ENCODE measurements around the gene PCDHGA1.

PCDHGA1 gene

DNA sequence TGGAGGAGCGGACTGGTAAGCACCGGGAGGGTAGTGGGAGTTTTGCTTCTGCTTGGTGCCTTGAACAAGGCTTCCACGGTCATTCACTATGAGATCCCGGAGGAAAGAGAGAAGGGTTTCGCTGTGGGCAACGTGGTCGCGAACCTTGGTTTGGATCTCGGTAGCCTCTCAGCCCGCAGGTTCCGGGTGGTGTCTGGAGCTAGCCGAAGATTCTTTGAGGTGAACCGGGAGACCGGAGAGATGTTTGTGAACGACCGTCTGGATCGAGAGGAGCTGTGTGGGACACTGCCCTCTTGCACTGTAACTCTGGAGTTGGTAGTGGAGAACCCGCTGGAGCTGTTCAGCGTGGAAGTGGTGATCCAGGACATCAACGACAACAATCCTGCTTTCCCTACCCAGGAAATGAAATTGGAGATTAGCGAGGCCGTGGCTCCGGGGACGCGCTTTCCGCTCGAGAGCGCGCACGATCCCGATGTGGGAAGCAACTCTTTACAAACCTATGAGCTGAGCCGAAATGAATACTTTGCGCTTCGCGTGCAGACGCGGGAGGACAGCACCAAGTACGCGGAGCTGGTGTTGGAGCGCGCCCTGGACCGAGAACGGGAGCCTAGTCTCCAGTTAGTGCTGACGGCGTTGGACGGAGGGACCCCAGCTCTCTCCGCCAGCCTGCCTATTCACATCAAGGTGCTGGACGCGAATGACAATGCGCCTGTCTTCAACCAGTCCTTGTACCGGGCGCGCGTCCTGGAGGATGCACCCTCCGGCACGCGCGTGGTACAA is 146.0 kb downstream of the PCDHGA1 start:
- DNase-seq, result no peak

DNA sequence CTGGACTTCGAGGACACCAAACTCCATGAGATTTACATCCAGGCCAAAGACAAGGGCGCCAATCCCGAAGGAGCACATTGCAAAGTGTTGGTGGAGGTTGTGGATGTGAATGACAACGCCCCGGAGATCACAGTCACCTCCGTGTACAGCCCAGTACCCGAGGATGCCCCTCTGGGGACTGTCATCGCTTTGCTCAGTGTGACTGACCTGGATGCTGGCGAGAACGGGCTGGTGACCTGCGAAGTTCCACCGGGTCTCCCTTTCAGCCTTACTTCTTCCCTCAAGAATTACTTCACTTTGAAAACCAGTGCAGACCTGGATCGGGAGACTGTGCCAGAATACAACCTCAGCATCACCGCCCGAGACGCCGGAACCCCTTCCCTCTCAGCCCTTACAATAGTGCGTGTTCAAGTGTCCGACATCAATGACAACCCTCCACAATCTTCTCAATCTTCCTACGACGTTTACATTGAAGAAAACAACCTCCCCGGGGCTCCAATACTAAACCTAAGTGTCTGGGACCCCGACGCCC is 146.8 kb downstream of the PCDHGA1 start:
- DNase-seq, result no peak

DNA sequence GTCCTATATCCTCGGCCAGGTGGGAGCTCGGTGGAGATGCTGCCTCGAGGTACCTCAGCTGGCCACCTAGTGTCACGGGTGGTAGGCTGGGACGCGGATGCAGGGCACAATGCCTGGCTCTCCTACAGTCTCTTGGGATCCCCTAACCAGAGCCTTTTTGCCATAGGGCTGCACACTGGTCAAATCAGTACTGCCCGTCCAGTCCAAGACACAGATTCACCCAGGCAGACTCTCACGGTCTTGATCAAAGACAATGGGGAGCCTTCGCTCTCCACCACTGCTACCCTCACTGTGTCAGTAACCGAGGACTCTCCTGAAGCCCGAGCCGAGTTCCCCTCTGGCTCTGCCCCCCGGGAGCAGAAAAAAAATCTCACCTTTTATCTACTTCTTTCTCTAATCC is 147.5 kb downstream of the PCDHGA1 start:
- DNase-seq, result no peak

DNA sequence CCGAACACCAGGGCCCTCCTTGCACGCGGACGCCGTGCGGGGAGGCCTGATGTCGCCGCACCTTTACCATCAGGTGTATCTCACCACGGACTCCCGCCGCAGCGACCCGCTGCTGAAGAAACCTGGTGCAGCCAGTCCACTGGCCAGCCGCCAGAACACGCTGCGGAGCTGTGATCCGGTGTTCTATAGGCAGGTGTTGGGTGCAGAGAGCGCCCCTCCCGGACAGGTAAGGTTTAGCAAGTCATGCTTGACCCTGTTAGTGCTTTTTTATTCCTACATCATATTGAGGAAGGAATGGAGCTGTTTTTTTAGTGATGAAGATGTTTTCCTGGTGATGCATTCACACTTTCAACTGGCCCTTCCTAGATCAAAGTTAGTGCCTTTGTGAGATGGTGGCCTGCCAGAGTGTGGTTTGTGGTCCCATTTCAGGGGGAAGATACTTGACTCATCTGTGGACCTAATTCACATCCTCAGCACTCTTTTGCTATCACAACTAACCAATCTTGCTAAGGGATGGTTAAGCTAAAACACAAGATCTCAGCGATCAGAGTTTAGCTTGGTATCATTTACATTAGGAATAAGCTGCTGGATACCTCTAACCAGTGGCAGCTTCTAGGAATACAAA is 148.1 kb downstream of the PCDHGA1 start:
- no peak for DNase-seq

DNA sequence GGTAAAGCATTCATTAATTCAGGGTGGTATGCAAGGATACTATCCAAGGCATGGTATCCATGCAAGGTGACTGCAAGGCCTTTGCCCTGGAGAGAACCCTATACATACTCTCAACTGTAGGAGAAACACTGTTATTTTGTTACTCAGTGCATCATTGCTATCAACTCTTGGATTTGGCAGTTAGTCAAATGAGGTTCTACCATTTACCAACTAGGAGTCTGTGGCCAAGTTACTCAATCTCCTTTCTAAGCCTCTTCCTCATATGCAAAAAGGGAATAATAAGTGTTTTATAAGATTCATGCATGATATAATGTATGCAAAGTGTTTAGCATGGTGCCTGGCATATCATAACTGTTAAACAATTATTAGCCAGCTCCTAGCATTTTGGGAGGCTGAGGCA is 149.5 kb downstream of the PCDHGA1 start:
- peak; percentile 2 for DNase-seq

DNA sequence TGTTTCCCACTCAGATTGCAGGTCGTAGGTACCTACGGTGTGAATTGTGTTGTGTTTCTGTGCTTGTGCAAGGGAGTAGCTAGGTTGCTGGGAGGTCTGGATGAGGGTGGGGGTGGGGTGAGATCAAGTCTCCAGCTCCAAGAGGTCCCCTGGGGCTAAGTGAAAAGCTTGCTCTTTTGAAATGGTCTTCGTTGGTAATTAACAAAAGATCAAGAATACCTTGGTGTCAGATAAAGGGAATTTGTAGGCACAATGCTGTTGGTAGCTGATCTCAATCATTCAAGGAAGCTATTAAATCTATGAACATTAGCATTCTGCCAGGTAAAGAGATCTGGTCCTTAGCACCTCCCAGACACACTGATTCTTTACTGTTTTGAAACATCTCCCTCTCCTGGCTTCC is 153.6 kb downstream of the PCDHGA1 start:
- no peak for DNase-seq

DNA sequence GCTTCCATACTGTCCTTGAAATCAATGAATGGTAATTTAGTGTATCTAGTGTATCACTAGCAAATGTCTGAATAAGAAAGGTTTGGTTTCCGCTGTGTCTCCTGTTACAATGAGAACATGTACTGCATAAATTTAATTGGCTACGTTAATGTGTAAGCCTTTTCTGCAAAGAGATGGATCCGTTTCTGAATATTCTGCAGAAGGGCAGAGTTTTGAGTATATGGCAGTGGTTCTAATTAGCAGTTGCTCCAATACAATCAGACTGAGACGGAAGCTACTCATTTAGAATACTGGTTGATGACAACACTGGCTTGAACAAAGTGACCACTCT is 154.0 kb downstream of the PCDHGA1 start:
- DNase-seq, result no peak

DNA sequence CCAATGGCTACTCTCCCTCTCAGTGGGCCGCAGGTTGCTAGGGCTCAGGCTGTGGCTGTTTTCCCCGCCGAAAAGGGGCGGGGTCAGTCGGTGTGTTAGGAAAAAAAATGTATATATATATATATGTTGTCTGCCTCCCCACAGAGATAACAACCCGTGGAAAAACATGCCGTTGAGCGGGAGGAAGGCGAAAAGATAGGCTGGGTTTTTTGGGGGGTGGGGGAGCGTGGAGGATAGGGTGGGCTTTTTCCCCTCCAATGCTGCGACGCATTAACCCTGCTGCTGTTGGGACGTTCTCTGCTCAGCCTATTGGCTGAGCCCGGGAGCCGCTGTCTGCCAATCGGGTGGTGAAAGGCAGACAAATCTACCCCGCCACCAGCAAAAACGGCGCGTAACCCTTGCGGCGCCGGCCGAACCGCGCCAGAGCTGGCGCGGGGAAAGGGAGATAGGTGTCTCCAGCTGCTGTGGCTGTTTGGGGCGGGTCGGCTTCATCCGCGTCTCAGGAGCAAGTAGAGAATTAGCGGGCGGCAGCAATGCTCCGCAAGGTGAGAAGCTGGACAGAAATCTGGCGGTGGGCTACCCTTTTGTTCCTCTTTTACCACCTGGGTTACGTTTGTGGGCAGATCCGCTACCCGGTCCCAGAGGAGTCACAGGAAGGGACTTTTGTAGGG is 154.5 kb downstream of the PCDHGA1 start, which contains the start of gene PCDHGC4:
TSS of gene PCDHGC4 (plus strand) at position 390 of the 671 bp plus-strand sequence. CDS start at position 534, 144 bp downstream.
- DNase-seq, result no peak

DNA sequence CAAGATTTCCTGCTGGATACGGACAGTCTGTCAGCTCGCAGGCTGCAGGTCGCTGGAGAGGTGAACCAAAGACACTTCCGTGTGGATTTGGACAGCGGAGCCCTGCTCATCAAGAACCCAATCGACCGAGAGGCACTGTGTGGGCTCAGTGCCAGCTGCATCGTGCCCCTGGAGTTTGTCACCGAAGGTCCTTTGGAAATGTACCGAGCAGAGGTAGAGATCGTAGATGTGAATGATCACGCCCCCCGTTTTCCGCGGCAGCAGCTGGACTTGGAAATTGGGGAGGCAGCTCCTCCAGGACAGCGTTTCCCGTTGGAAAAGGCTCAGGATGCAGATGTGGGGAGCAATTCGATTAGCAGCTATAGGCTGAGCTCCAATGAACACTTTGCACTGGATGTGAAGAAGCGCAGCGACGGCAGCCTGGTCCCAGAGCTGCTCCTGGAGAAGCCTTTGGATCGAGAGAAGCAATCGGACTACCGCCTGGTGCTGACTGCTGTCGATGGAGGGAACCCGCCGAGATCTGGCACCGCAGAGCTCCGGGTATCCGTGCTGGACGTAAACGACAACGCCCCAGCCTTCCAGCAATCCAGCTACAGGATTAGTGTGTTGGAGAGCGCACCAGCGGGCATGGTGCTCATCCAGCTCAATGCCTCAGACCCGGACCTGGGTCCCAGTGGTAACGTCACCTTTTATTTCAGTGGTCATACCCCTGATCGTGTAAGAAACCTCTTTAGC is 155.2 kb downstream of the PCDHGA1 start:
- no peak for DNase-seq

DNA sequence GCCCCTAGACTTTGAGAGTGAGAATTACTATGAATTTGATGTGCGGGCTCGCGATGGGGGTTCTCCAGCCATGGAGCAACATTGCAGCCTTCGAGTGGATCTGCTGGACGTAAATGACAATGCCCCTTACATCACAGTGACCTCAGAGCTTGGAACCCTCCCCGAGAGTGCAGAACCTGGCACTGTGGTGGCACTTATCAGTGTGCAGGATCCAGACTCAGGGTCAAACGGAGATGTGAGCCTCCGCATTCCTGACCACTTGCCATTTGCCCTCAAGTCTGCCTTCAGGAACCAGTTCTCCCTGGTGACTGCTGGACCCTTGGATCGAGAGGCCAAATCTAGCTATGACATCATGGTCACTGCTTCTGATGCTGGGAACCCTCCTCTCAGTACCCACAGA is 155.8 kb downstream of the PCDHGA1 start:
- DNase-seq, result no peak

DNA sequence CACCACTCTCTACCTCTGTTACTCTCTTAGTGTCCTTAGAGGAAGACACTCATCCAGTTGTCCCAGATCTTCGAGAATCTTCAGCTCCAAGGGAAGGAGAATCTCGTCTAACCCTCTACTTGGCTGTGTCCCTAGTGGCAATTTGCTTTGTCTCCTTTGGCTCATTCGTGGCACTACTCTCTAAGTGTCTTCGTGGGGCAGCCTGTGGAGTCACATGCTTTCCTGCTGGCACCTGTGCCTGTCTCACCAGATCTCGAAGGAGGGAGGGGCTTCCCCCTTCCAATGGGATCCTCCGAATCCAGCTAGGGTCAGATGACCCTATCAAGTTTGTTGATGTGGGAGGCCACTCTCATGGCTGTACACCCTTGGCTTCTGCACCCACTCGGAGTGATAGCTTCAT is 156.8 kb downstream of the PCDHGA1 start:
- no peak for DNase-seq

DNA sequence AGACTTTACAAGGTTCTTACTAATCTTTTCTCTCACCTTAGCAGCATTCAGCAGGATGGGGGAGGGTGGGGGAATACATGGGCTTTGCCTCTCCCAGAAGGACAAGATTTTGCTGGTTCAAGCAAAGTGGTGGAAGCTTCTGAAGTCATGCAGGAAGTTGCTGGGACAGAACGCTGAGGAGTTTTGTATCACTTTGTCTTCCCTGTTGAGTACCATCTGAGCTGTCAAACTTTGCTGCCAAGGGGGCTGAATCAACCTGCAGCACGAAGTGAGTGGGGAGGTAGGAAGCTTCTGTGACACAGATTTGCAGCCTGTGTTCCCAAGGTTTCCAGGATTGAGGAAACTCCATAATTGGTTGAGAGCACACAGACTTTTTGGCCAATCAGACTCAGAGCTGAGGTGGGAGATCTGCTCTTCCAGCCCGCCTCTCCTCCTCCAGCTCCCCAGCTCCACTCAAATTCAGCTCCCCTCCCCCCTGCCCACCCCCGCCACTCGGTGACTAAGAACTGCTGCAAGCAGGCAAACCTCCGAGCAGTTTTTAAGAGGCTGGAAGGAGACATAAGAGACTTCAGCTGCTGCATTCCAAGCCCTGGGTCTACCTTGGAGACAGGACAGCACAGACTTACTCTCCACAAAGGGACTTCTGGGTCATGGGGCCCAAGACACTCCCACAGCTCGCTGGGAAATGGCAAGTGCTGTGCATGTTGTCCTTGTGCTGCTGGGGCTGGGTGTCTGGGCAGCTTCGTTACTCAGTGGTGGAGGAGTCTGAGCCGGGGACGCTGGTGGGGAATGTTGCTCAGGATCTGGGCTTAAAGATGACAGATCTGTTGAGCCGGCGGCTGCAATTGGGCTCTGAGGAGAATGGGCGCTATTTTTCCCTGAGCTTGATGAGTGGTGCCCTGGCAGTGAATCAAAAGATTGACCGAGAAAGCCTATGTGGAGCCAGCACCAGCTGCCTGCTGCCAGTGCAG is 158.6 kb downstream of the PCDHGA1 start, which contains the start of gene PCDHGC5:
TSS of gene PCDHGC5 (plus strand) at position 491 of the 971 bp plus-strand sequence. CDS start at position 651, 160 bp downstream.
- DNase-seq, result no peak

DNA sequence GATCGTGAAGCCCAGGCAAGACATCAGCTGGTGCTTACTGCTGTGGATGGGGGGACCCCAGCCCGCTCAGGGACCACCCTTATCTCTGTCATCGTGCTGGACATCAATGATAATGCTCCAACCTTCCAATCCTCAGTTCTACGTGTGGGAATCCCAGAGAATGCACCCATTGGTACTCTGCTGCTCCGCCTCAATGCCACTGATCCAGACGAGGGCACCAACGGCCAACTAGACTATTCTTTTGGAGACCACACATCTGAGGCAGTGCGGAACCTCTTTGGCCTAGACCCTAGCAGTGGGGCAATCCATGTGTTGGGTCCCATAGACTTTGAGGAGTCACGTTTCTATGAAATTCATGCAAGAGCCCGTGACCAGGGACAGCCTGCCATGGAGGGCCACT is 159.5 kb downstream of the PCDHGA1 start:
- no peak for DNase-seq

DNA sequence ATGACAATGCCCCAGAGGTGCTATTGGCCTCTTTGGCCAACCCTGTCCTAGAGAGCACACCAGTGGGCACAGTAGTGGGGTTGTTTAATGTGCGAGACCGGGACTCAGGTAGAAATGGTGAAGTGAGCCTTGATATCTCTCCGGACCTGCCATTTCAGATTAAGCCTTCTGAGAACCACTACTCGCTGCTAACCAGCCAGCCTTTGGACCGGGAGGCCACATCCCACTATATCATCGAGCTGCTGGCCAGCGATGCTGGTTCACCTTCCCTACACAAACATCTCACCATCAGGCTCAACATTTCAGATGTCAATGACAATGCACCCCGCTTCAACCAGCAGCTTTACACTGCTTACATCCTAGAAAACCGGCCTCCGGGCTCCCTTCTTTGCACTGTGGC is 160.0 kb downstream of the PCDHGA1 start:
- DNase-seq, result no peak

DNA sequence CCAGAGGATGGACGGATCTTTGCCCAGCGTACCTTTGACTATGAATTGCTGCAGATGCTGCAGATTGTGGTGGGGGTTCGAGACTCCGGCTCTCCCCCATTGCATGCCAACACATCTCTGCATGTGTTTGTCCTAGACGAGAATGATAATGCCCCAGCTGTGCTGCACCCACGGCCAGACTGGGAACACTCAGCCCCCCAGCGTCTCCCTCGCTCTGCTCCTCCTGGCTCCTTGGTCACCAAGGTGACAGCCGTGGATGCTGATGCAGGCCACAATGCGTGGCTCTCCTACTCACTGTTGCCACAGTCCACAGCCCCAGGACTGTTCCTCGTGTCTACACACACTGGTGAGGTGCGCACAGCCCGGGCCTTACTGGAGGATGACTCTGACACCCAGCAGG is 160.5 kb downstream of the PCDHGA1 start:
- no peak for DNase-seq

DNA sequence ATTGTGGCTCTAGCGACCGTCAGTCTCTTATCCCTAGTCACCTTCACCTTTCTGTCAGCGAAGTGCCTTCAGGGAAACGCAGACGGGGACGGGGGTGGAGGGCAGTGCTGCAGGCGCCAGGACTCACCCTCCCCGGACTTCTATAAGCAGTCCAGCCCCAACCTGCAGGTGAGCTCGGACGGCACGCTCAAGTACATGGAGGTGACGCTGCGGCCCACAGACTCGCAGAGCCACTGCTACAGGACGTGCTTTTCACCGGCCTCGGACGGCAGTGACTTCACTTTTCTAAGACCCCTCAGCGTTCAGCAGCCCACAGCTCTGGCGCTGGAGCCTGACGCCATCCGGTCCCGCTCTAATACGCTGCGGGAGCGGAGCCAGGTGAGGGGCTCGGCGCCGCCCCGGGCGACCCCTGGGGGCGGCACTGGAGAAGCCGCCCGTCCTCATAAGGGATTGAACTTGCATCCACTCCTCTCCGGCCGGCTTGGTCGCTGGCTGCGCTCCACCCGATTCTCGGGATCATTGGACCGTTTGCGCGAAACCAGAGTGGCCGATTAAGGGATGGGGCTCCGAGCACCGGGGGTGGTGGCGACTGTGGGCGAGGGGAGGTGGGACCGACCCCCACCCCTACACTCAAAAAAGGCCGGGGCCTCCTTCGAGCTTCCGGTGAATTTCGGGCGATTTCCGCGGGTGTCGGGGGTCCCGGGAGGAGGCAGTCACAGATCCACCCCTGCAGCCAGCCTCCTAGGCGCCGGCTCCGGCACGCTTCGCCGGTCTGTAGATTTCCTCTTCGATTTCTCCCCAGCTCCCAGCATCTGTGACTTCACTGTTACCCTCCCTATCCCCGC is 161.2 kb downstream of the PCDHGA1 start:
- DNase-seq, result no peak

DNA sequence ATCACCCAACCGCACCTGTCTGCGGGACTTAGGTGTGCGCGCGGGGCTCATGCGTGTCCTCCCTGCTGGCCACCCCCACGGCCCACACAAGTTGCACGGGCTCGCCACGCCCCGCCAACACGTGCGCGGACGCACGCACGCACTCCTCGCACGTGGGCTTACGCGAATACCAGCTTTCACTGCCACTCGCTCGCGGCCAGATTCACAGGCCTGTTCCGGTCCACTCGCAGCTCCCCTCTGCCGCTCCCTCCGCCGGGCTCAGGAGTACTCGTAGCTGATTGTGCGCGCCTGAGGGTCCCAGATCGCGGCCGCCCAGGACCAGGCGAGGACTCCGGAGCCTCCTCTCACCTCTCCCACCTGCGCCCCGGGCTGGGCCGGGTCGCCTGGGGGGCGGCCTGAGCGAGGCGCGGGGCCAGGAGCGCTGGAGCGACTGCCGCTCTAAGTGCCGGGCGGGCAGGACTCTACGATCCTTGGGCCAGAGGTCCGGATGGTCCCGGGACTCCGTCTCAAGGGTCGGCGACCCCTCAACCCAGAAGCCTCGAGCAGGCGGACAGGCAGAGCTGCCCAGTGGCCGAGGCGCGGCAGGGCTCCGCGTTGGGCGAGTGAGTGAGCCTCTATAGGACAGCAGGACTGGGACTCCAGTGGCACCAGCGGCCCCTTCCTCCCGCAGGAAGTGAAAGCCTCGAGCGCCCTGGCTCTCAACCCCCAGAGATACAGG is 162.0 kb downstream of the PCDHGA1 start:
- no peak for DNase-seq

DNA sequence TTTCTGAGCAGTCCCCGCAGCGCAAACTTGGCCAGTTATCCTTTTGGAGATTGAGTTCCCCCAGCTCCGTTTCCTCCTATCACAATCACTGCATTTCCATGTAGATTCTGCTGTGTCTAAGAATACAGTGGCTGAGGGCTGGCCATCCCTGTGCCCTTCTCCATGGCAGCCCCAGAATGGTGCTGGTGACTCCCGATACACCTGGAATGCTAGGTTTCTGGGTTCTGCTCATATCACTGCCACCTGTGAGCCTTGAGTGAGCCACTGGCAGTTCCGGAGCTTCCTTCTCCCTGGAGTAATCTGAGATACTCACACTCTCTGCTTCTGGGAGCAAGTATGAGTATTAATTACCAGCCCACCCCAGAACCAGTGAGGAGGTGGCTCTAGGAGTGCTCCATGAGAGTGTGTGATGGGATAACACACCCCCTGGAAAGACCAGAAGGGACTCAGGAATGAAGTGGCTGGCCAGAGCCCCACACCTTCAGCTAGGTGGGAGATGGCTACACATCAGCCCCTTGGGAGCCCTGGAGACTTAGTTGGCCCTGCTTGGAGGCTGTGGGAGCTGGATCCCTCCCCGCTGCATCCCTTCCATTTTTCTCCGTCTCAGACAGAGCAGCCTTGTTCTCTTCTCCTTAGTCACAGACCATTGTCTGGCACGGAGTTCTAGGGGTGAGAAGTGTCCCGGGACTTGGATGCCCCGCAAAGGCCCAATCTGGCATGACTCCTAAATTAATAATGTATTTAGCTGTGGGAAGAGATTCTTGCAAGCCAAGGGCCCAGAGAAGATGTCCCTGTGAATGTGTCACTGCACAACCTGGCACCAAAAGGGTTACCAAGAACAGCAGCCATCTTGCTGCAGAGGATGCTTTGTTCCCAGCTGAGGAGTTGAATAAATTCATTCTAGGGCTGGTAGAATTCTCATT is 163.4 kb downstream of the PCDHGA1 start:
- DNase-seq, result no peak

Data from GF-D8 (cell line).